Gastrocnemius medialis (tissue), 4 donors: Measurements from ENCODE around the gene ZNRF4.

Experiments used
- POLR2A ChIP-seq, 2 donors: fragments of 450-650 bp; IDR thresholded peaks; one replicate each; pipeline ENCODE4 v1.6.1; 2017; ENCODE audit warnings: antibody characterized with exemption in 2 of 2, mild to moderate bottlenecking in 2 of 2, moderate library complexity in 2 of 2
- TF ChIP-seq, protein P1 (sequence below), 5 experiments: fragments of 450-650 bp in 3 of 5; fragments of 200-600 bp in 2 of 5; sonication (generic) in 2 of 5; IDR thresholded peaks in 4 of 5; conservative IDR thresholded peaks in 1 of 5; 1 replicate in 4 of 5; 2 replicates in 1 of 5; pipeline ENCODE4 v1.5.1; 2016 to 2019; ENCODE audit warnings: antibody characterized with exemption in 5 of 5, mild to moderate bottlenecking in 3 of 5, moderate library complexity in 3 of 5

DNA sequence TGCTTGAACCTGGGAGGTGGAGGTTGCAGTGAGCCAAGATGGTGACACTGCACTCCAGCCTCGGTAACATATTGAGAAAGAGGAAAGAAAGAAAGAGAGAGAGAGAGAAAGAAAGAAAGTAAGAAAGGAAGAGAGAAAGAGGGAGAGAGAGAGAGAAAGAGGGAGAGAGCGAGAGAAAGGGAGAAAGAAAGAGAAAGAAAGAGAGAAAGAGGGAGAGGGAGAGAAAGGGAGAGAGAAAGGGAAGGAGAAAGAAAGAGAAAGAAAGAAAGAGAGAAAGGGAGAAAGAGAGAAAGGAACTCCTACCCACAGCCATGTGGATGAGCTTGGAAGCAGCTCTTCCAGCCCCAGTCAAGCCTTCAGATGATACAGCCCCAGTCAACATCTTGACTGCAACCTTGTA, 46.7 kb downstream of the ZNRF4 start:
- TF ChIP-seq, protein P1, sequence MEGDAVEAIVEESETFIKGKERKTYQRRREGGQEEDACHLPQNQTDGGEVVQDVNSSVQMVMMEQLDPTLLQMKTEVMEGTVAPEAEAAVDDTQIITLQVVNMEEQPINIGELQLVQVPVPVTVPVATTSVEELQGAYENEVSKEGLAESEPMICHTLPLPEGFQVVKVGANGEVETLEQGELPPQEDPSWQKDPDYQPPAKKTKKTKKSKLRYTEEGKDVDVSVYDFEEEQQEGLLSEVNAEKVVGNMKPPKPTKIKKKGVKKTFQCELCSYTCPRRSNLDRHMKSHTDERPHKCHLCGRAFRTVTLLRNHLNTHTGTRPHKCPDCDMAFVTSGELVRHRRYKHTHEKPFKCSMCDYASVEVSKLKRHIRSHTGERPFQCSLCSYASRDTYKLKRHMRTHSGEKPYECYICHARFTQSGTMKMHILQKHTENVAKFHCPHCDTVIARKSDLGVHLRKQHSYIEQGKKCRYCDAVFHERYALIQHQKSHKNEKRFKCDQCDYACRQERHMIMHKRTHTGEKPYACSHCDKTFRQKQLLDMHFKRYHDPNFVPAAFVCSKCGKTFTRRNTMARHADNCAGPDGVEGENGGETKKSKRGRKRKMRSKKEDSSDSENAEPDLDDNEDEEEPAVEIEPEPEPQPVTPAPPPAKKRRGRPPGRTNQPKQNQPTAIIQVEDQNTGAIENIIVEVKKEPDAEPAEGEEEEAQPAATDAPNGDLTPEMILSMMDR (IDR thresholded peaks at IDR 0.05 in 4 of 5, conservative IDR thresholded peaks at IDR 0.05 in 1 of 5), result no peak
- TF ChIP-seq POLR2A (IDR thresholded peaks at IDR 0.05), result no peak
